C4-2B (cell line): ENCODE results near the gene TMEM14C.

Experiments used
- H3K27ac ChIP-seq: fragments of 450-650 bp; 2 replicates; pipeline ENCODE4 v1.5.1; 2017
- CTCF ChIP-seq: fragments of 450-650 bp; conservative IDR thresholded peaks from 2 replicates; pipeline ENCODE4 v1.5.1; 2017; ENCODE audit warnings: mild to moderate bottlenecking
- ZFX ChIP-seq: fragments of 450-650 bp; IDR thresholded peaks from 2 replicates; pipeline ENCODE4 v1.6.1; 2017

Gene TMEM14C

GRCh38 chr6:10769419-10769818 is 46.5 kb downstream of the TMEM14C start:
- no peak overlapping the region for H3K27ac ChIP-seq
- TF ChIP-seq ZFX (no peak), CTCF (no peak)

GRCh38 chr6:10771371-10771894 is 48.6 kb downstream of the TMEM14C start:
- no peak for TF ChIP-seq ZFX
- no peak for TF ChIP-seq CTCF
- H3K27ac ChIP-seq = no peak overlapping the region

- no peak for TF ChIP-seq ZFX
- no peak for TF ChIP-seq CTCF
- peak overlapping the region; percentile 38 for H3K27ac ChIP-seq
Measured at GRCh38 chr6:10778230-10778629, 55.4 kb downstream of the TMEM14C start.

DNA sequence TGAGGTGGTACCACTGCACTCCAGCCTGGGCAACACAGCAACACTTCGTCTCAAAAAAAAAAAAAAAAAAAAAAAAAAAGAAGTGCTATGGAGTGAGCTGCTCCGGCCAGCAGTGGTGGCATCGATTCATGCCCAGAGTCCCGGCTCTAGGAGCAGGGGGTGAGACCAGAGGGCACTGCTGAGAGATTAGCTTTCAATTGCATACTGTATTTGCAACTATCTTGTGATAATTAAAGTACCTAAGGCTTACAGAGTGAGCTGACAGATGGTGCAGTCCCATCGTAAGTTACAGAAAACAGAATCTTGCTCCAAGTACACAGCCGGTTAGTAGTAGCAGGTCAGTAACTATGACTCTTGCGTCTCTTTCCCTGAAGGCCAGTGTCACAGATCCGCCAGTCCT is 56.2 kb downstream of the TMEM14C start:
- no peak for TF ChIP-seq ZFX
- TF ChIP-seq CTCF = no peak
- H3K27ac ChIP-seq = no peak overlapping the region
